ENCODE measurements around the gene ARAP3. TPM values are rescaled to one million over a fixed set of nuclear protein-coding genes. Genes with fewer than 3 reads are reported as not detected.
A peak's percentile ranks its signal among the peaks of the same experiment; 100 is the strongest.

The ARAP3 gene
- total RNA-seq, 2 donors from 2014 or later: 7.1 to 19.6 TPM

DNA sequence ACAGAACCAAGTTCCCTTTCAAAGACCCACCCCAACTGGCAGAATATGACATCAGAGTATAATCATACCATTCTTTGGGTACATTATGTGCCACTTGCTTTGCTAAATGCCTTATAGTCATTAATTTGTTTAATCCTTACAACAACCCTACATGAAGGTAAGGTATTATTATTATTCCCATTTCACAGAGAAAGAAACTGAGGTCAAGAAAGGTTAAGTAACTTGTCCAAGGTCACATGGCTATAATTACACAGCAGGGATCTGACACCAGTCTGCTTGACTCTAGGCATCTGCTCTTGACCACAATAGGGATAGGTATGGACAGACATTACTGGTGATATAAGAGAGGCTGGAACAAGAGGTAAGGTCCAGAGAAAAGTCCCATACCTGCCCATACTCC is 32.1 kb downstream of the ARAP3 start:
- ATAC-seq (replicated peaks): no peak
- peak overlapping the region; percentile 92 for H3K27ac Mint-ChIP-seq

DNA sequence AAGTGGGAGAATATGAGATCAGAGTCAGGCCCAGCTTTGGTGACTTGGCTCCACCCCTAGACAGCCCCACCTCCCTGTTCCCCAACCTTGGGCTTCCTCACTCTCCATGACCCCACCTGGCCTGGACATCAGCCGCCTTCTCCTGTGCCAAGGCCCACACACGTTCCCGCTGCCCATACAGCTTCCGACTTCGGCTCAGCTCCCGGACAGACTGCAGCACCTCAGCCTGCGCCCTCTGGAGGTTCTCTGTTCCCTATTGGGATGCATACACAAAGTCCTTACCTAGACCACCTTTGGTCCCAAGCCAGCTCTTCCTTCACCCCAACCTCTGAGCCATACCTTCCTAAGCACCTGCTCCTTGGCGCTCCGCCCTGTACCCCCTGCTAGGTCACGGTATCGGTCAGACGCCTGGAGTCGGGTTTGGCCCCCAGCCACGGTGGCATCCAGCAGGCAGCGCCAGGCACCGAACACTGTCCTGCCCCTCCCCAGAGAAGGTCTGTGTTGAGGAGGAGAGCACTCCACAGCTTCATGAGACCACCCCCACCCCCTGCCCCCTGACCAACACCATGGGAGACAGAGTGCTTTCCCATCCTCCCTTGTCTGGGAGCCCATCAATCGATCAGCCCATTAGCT is 32.9 kb downstream of the ARAP3 start:
- Mint-ChIP-seq H3K36me3 (ENCODE audit: low read depth) (peaks cover 38% of the 10 kb centered on the region), H3K4me3 (no peak overlapping the region), H3K27ac (peak overlapping the region; percentile 92), H3K4me1 (peaks cover 25% of the 10 kb centered on the region), H3K9me3 (no peaks in the 10 kb centered on the region), H3K27me3 (no peaks in the 10 kb centered on the region)
- ATAC-seq (replicated peaks): no peak

More for the DNA sequence above, 32.1 kb downstream of the ARAP3 start:
- Mint-ChIP-seq H3K4me3 (peak overlapping the region; percentile 83), H3K4me1 (peaks cover 23% of the 10 kb centered on the region), H3K9me3 (no peaks in the 10 kb centered on the region), H3K27me3 (no peaks in the 10 kb centered on the region), H3K36me3 (ENCODE audit: low read depth) (peaks cover 30% of the 10 kb centered on the region)

DNA sequence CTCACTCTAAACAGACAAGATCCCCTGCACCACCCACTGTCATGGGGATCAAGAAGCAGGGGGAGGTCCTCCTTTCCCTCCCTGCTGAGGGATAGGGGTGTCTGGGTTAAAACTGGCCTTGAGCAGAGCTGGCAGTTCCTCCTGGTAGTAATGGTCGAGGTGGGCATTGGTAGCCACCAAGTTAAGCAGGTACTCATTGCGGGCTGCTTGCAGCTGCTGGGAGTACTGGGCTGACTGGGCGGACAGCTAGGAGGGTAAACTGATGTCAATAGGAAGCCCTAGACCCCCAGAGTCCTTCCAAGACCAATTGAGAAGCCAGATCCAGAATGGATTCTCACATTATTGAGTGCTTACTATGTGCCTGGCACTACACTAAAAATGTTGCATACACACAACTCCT is 34.2 kb downstream of the ARAP3 start:
- peak overlapping the region; percentile 23 for H3K27ac Mint-ChIP-seq
- H3K27me3 Mint-ChIP-seq: no peaks in the 10 kb centered on the region

GRCh38 chr5:141647242-141647641 is 34.8 kb downstream of the ARAP3 start:
- peak overlapping the region; percentile 4 for H3K27ac Mint-ChIP-seq
- ATAC-seq (replicated peaks): no peak
- no peaks in the 10 kb centered on the region for H3K9me3 Mint-ChIP-seq
- H3K27me3 Mint-ChIP-seq: no peaks in the 10 kb centered on the region
- peaks cover 52% of the 10 kb centered on the region for H3K36me3 Mint-ChIP-seq (ENCODE audit: low read depth)
- H3K4me3 Mint-ChIP-seq: no peak overlapping the region
- H3K4me1 Mint-ChIP-seq: peaks cover 22% of the 10 kb centered on the region

More for the DNA sequence above, 34.2 kb downstream of the ARAP3 start:
- H3K4me1 Mint-ChIP-seq: peaks cover 25% of the 10 kb centered on the region
- peaks cover 47% of the 10 kb centered on the region for H3K36me3 Mint-ChIP-seq (ENCODE audit: low read depth)
- no peaks in the 10 kb centered on the region for H3K9me3 Mint-ChIP-seq
- no peak for ATAC-seq (replicated peaks)
- no peak overlapping the region for H3K4me3 Mint-ChIP-seq

GRCh38 chr5:141646026-141646425 is 36.0 kb downstream of the ARAP3 start:
- Mint-ChIP-seq H3K4me3 (no peak overlapping the region), H3K9me3 (no peaks in the 10 kb centered on the region), H3K27ac (peak overlapping the region; percentile 4), H3K27me3 (no peaks in the 10 kb centered on the region), H3K4me1 (peaks cover 28% of the 10 kb centered on the region), H3K36me3 (ENCODE audit: low read depth) (peaks cover 64% of the 10 kb centered on the region)
- ATAC-seq (replicated peaks): no peak

- Mint-ChIP-seq H3K36me3 (ENCODE audit: low read depth) (peaks cover 70% of the 10 kb centered on the region), H3K27ac (peak overlapping the region; percentile 67), H3K4me3 (no peak overlapping the region), H3K4me1 (peaks cover 31% of the 10 kb centered on the region), H3K9me3 (no peaks in the 10 kb centered on the region), H3K27me3 (no peaks in the 10 kb centered on the region)
- peak; percentile 75 for ATAC-seq (replicated peaks)
Observed at GRCh38 chr5:141641634-141642267, 40.3 kb downstream of the ARAP3 start.

GRCh38 chr5:141640698-141641097 is 41.3 kb downstream of the ARAP3 start:
- H3K27me3 Mint-ChIP-seq: no peaks in the 10 kb centered on the region
- no peak for ATAC-seq (replicated peaks)
- peaks cover 35% of the 10 kb centered on the region for H3K4me1 Mint-ChIP-seq
- peak overlapping the region; percentile 67 for H3K27ac Mint-ChIP-seq
- no peaks in the 10 kb centered on the region for H3K9me3 Mint-ChIP-seq
- peaks cover 67% of the 10 kb centered on the region for H3K36me3 Mint-ChIP-seq (ENCODE audit: low read depth)
- H3K4me3 Mint-ChIP-seq: peak overlapping the region; percentile 13

DNA sequence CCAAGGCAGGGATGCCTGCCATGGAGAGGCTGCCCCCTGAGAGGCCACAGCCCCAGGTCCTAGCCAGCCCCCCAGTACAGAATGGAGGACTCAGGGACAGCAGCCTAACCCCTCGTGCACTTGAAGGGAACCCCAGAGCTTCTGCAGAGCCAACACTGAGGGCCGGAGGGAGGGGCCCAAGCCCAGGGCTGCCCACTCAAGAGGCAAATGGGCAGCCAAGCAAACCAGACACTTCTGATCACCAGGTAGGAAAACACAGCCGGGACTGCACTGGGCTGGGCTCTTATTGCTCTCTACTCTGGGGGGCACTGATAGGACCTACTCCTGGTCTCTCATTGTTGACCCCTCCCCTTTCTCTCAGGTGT is 42.0 kb downstream of the ARAP3 start:
- no peaks in the 10 kb centered on the region for H3K9me3 Mint-ChIP-seq
- H3K4me3 Mint-ChIP-seq: no peak overlapping the region
- no peak overlapping the region for H3K27ac Mint-ChIP-seq
- H3K4me1 Mint-ChIP-seq: peaks cover 39% of the 10 kb centered on the region
- no peaks in the 10 kb centered on the region for H3K27me3 Mint-ChIP-seq
- H3K36me3 Mint-ChIP-seq (ENCODE audit: low read depth): peaks cover 70% of the 10 kb centered on the region
- no peak for ATAC-seq (replicated peaks)

GRCh38 chr5:141639357-141640050 is 42.5 kb downstream of the ARAP3 start:
- Mint-ChIP-seq H3K4me3 (peak overlapping the region; percentile 92), H3K36me3 (ENCODE audit: low read depth) (peaks cover 70% of the 10 kb centered on the region), H3K9me3 (no peaks in the 10 kb centered on the region), H3K27ac (no peak overlapping the region), H3K4me1 (peaks cover 41% of the 10 kb centered on the region), H3K27me3 (no peaks in the 10 kb centered on the region)
- no peak for ATAC-seq (replicated peaks)

DNA sequence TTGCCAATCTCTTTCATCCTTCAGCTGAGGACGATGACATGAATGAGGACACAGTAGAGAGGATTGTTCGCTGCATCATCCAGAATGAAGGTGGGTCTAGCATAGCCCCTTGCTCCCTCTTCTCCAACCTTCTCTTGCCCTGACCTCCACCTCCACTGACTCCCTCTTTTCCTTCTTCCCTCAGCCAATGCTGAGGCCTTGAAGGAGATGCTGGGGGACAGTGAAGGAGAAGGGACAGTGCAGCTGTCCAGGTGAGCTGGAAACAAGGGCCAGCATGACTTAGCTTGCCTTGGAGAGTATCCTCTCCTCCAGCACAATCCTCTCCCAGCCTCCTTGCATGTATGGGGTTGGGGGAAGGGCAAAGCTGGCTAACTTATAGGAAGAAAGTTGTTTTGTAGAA is 43.3 kb downstream of the ARAP3 start:
- Mint-ChIP-seq H3K27me3 (no peaks in the 10 kb centered on the region), H3K4me3 (peak overlapping the region; percentile 92), H3K36me3 (ENCODE audit: low read depth) (peaks cover 70% of the 10 kb centered on the region), H3K9me3 (no peaks in the 10 kb centered on the region), H3K27ac (peak overlapping the region; percentile 84), H3K4me1 (peaks cover 48% of the 10 kb centered on the region)
- ATAC-seq (replicated peaks): no peak

DNA sequence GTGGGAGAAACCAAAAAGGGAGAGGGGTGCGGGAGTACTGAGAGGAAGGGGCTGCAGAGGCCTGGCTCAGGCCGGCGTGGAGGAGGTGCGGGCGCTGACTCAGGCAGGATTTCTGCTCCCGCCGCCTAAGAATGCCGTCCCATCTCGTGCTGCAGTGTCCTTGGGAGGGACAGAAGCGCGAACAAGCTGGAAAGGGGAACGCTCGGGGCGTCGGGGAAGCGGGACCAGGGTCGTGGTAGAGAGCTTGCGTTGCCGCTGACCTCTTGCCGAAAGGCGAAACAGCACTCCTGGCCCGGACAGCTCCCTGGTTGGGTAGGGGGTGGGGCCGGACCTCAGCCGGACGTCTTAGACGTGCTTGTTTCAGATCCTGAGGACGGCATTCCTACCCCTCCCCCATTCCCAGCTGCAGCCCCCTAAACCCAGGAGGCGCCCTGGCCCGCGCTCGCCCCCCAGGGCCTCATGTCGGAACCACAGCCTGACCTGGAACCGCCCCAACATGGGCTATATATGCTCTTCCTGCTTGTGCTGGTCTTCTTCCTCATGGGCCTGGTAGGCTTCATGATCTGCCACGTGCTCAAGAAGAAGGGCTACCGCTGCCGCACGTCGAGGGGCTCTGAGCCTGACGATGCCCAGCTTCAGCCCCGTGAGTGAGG is 44.1 kb downstream of the ARAP3 start:
- H3K4me1 Mint-ChIP-seq: peaks cover 48% of the 10 kb centered on the region
- peak; percentile 13 for ATAC-seq (replicated peaks)

GRCh38 chr5:141637123-141637766 is 44.8 kb downstream of the ARAP3 start:
- Mint-ChIP-seq H3K27me3 (no peaks in the 10 kb centered on the region), H3K27ac (peak overlapping the region; percentile 87), H3K4me1 (peaks cover 51% of the 10 kb centered on the region), H3K9me3 (no peaks in the 10 kb centered on the region), H3K4me3 (peak overlapping the region; percentile 92), H3K36me3 (ENCODE audit: low read depth) (peaks cover 75% of the 10 kb centered on the region)
- peak; percentile 44 for ATAC-seq (replicated peaks)

More for the DNA sequence above, 44.1 kb downstream of the ARAP3 start:
- Mint-ChIP-seq H3K36me3 (ENCODE audit: low read depth) (peaks cover 74% of the 10 kb centered on the region), H3K27ac (peak overlapping the region; percentile 84), H3K9me3 (no peaks in the 10 kb centered on the region), H3K4me3 (peak overlapping the region; percentile 92), H3K27me3 (no peaks in the 10 kb centered on the region)

GRCh38 chr5:141636413-141637122 is 45.5 kb downstream of the ARAP3 start, which contains the start of the genes HDAC3 and RELL2:
HDAC3 (minus strand) TSS chr5:141636849; CDS start chr5:141636790, 59 bp downstream.
RELL2 (plus strand) TSS chr5:141636997; CDS start chr5:141638226, 1,229 bp downstream.
- Mint-ChIP-seq H3K9me3 (no peaks in the 10 kb centered on the region), H3K27ac (peak within 1 kb of the TSS; percentile 87), H3K36me3 (ENCODE audit: low read depth) (peaks cover 74% of the 10 kb centered on the region), H3K27me3 (no peaks in the 10 kb centered on the region), H3K4me3 (peak within 1 kb of the TSS; percentile 92), H3K4me1 (peaks cover 44% of the 10 kb centered on the region)
- peak; percentile 88 for ATAC-seq (replicated peaks)

All from activated T-helper 17 cell treated with anti-CD3 and anti-CD28 coated beads, Interleukin-2, amount 50 U/mL, for 72 hours (primary cell).